Measurements from ENCODE around the gene CALB2.
A peak's percentile ranks its signal among the peaks of the same experiment; 100 is the strongest.
"Not testable (repeated sequence)": the region's sequence is repeated elsewhere in the genome, so short reads cannot be mapped to it uniquely, and the experiment has no call there.

CALB2 gene, protein sequence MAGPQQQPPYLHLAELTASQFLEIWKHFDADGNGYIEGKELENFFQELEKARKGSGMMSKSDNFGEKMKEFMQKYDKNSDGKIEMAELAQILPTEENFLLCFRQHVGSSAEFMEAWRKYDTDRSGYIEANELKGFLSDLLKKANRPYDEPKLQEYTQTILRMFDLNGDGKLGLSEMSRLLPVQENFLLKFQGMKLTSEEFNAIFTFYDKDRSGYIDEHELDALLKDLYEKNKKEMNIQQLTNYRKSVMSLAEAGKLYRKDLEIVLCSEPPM

DNA sequence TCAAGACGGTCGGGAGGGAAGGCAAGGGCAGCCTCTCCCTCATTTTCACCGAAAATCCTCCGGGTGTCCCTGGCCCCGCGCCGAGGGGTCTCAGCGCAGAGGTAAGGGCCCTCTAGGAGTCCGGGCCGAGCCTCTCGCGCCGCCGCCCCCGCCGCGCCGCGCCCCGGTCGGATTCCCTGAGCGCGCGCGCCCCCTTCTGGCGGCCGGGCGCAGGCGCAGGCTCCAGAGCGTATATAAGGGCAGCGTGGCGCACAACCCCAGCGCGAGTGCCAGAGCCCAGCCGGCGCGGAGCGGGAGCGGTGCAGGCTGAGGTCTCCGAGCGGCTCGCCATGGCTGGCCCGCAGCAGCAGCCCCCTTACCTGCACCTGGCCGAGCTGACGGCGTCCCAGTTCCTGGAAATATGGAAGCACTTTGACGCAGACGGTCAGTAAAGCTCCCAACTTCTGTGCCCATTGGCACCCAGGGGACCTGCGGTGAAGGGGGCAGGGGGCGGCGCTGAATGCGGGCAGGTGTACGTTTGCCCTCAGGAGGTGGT lies at the start of gene CALB2:
Gene CALB2 (plus strand): TSS at position 260 of the 535 bp plus-strand sequence. CDS start 70 bp downstream, at position 330.
- in situ Hi-C loops (cut with HindIII; ENCODE audit: low pct_unique_long_range_greater_than_20kb, low sequenced_read_pairs), result no loop called here
- peak; percentile 70 to 74 for DNase-seq (ENCODE audit: low read depth in 1 of 2, low spot score in 1 of 2)
- no peak for TF ChIP-seq JUND (IDR thresholded peaks at IDR 0.05; ENCODE audit: low read depth)

DNA sequence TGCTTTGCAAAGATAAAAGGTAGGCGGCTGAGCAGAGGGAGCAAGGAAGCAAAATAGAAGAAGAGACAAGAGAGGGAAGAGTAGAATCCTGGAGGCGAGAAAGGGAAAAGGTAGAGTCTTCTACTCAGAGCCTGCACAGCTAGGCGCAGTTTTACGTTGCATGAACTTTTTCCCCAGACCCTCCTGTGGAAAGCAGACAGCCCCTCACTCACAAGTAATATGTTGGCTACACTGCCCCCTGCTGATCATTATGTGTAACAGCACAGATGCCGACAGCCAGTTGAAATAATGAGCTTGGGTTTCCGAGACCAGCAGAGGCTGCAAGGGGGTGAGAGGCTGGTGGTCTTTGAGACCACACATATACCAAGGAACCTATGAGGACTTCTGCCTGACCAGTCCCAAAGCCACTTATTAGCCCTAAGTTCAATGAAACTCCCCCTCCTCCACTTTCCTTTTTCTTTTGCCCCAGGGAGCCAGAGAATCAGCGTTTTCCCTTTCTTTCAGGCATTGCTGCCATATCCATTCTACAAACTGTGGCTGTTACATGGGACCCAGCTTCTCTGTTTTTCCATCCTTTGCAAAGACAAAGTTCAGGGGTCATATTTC lies 46.9 kb upstream of the CALB2 start:
- DNase-seq (ENCODE audit: low read depth in 1 of 2, low spot score in 1 of 2), result peak in 1 of 2 experiments; percentile 31
- TF ChIP-seq JUND (IDR thresholded peaks at IDR 0.05; ENCODE audit: low read depth), result no peak
- in situ Hi-C loops (cut with HindIII; ENCODE audit: low pct_unique_long_range_greater_than_20kb, low sequenced_read_pairs), result no loop called here

DNA sequence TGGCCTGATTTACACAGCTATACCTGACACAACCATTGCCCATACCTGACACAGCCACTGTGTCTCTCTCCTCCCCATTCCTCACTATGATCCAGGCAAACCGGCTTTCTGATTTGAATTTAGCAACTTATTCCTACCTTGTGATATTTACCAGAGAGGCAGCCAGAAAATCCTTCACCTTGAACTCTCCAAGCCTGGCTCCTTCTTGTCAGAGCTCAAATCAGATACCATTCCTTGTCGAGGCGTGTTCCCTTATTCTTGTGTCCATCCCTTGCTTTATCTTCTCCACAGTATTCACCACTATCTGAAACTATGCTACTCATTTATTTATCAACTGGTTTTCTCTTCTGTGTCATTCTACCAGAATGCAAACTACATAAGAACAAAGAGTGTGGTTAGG lies 44.9 kb upstream of the CALB2 start:
- in situ Hi-C loops (cut with HindIII; ENCODE audit: low pct_unique_long_range_greater_than_20kb, low sequenced_read_pairs); DNase-seq (ENCODE audit: low read depth in 1 of 2, low spot score in 1 of 2): not testable (repeated sequence)

DNA sequence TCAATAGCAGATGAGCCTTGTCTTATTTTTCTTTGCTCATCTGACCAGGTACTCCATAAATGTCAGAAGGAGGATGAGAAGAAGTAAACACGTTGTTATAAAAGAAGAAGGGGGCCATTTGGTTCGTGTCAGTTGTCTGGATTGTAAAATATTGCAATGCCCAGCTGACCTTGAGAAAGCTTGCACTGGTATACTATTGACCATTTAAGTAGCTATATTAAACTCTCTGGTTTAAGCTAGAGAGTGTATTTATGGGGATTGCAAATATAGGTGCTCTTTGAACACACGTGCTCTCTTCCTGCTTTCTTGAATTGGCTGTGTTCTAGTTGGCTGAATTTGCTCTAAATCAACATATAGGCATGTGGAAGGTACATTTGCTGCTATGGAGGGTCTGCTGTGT lies 43.3 kb upstream of the CALB2 start:
- in situ Hi-C loops (cut with HindIII; ENCODE audit: low pct_unique_long_range_greater_than_20kb, low sequenced_read_pairs), result no loop called here
- no peak for TF ChIP-seq JUND (IDR thresholded peaks at IDR 0.05; ENCODE audit: low read depth)
- no peak for DNase-seq (ENCODE audit: low read depth in 1 of 2, low spot score in 1 of 2)

DNA sequence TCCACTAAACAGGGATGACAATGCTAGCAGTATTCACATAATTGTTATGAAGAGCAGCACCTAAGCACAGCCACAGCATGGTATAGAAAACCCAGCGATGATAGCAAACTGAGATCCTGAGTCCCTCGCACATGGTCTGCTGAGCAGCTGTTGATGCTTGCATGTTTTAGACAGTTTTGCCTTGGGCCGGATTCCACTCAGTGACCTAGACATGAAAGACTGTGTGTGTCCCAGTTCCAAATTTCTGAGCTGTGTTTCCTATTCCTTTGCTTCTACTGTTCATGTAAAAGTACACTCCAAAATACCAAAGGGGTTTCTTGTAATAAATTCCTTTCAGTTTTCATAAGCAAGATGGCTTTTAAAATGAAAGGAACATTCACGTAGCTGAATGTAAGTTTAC lies 38.5 kb upstream of the CALB2 start:
- no peak for TF ChIP-seq JUND (IDR thresholded peaks at IDR 0.05; ENCODE audit: low read depth)
- in situ Hi-C loops (cut with HindIII; ENCODE audit: low pct_unique_long_range_greater_than_20kb, low sequenced_read_pairs), result no loop called here
- DNase-seq (ENCODE audit: low read depth in 1 of 2, low spot score in 1 of 2), result no peak

DNA sequence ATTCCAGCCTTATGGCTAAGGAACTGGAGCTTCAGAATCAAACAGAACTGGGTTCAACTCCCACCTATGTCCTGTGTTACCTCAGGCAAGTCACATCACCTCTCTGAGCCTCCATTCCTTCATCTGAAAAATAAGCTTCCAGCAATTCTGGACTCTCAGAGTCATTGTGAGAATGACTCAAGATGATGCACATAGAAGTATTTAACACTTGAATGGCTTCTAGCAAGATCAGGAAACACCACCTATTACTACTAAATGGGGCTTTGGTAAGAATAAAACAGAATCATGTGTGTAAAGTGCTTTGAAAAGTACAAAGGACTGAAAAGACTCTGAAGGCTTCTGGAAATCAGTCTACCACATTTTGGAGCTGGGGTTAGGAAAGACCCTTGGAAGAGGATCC lies 30.8 kb upstream of the CALB2 start:
- DNase-seq (ENCODE audit: low read depth in 1 of 2, low spot score in 1 of 2), result no peak
- in situ Hi-C loops (cut with HindIII; ENCODE audit: low pct_unique_long_range_greater_than_20kb, low sequenced_read_pairs), result no loop called here
- TF ChIP-seq JUND (IDR thresholded peaks at IDR 0.05; ENCODE audit: low read depth), result no peak

DNA sequence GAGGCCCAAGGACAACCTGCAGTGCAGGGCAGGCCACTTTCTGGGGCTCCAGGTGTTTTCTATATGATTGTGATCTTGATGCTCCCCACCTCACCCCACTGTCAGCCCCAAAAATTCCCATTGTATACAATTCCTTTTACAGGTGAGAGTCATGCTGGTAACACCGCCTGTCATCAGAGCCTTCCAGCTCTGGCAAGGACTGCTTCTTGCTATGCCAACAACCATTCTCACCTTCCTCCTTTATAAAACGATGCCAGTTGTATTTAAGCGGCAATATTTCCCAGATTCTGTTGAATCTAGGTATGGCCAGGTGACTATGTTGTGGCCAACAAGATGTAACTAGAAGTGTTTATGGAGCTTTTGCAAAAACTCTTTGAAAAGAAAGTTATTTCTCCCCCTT lies 30.4 kb upstream of the CALB2 start:
- no peak for DNase-seq (ENCODE audit: low read depth in 1 of 2, low spot score in 1 of 2)
- no peak for TF ChIP-seq JUND (IDR thresholded peaks at IDR 0.05; ENCODE audit: low read depth)
- in situ Hi-C loops (cut with HindIII; ENCODE audit: low pct_unique_long_range_greater_than_20kb, low sequenced_read_pairs), result no loop called here

DNA sequence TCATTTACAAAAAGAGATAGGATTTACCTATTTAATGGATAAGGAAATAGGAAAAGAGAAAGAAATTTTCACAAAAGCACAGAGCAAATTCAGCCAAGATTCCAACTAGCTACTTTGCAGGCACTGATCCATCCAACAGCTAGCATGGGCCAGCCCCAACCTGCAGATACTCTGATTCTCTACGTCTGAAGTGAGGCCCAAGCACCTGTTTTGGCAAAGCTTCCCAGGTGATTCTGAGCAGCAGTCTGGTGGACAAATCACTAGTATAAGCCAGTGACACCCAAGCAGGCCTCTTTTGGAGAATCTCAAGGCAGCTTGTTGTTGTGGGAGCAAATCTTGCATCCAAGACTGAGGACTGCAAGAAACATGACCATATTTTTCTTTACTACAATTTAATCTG lies 20.9 kb upstream of the CALB2 start:
- TF ChIP-seq JUND (IDR thresholded peaks at IDR 0.05; ENCODE audit: low read depth), result no peak
- in situ Hi-C loops (cut with HindIII; ENCODE audit: low pct_unique_long_range_greater_than_20kb, low sequenced_read_pairs), result no loop called here

DNA sequence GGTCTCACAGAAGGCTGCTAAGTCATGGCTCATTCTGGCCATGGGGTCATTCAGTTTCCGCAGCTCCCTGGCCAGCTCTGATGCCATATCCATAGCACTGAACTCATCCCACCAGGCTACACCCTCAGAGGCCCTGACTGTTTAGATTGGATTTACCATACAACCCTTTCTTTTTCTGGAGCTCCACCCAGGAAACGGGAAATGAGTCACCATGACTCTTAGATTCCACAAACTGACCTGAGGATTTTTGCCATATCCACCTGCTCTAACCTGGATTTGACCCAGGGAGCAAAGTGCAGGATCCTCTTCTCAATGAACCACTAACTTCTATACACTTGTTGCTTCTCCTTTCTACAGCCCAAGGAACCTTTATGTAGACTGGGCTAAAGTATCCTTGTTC lies 20.3 kb upstream of the CALB2 start:
- in situ Hi-C loops (cut with HindIII; ENCODE audit: low pct_unique_long_range_greater_than_20kb, low sequenced_read_pairs), result no loop called here
- TF ChIP-seq JUND (IDR thresholded peaks at IDR 0.05; ENCODE audit: low read depth), result no peak
- no peak for DNase-seq (ENCODE audit: low read depth in 1 of 2, low spot score in 1 of 2)

More for the DNA sequence above, 20.9 kb upstream of the CALB2 start:
- no peak for DNase-seq (ENCODE audit: low read depth in 1 of 2, low spot score in 1 of 2)

DNA sequence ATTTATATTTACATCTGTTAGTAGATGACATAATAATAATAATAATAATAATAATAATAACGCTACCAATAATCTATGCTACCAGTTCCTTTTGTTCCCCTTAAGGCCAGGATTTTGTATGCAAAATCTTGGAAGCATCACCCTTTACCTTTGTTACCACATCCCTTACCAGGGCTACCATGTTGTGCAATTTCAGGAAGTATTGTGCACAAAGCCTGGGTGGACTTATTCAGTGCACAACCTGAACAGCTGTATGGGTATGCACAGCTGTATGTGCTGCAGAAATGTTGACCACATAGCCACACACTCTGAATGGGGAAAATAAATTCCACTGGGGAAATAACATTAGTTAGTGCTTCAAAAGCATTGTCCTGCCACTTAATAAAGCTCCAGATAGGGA lies 19.9 kb upstream of the CALB2 start:
- TF ChIP-seq JUND (IDR thresholded peaks at IDR 0.05; ENCODE audit: low read depth), result no peak
- in situ Hi-C loops (cut with HindIII; ENCODE audit: low pct_unique_long_range_greater_than_20kb, low sequenced_read_pairs), result no loop called here
- DNase-seq (ENCODE audit: low read depth in 1 of 2, low spot score in 1 of 2), result no peak

DNA sequence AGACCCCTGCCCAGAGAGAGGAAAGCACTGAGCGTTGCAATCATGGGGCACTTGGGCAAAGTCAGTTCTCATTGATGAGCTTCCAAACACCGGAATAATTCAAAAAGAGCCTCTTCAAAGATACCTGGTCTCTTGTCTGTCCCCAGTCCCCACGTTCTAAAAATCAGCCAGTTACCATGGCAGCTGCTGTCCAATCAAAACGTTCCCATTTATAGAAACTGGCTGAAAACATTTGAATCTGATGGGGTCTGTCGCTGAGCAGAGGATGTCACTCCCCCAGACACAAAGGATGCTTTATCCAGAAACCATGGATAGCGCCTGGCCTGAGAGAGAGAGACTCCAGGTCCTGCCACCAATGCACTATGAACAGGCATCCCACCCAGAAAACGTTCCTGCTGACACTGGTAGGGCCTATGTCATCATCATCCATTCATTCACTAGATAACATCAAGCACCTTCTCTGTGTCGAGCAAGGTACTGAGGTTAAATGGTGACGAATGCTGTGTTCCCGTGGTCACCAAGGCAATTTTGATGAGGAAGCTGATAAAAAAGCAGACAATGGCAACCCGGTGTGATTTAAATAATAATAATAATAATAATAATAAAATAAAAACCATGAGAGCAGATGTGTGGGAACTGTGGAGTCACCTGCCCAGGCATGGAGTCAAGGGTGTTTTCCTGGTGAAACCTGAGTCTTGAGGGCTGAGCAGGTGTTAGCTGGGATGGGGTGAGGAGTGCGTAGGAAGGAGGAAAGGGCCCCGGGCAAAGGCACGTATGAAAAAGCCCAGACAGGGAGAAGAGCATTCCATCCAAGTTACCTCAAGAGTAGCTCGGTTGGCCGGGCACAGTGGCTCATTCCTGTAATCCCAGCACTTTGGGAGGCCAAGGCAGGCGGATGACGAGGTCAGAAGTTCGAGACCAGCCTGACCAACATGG lies 19.0 kb upstream of the CALB2 start:
- no peak for TF ChIP-seq JUND (IDR thresholded peaks at IDR 0.05; ENCODE audit: low read depth)
- in situ Hi-C loops (cut with HindIII; ENCODE audit: low pct_unique_long_range_greater_than_20kb, low sequenced_read_pairs), result no loop called here
- DNase-seq (ENCODE audit: low read depth in 1 of 2, low spot score in 1 of 2), result peak in 1 of 2 experiments; percentile 41

DNA sequence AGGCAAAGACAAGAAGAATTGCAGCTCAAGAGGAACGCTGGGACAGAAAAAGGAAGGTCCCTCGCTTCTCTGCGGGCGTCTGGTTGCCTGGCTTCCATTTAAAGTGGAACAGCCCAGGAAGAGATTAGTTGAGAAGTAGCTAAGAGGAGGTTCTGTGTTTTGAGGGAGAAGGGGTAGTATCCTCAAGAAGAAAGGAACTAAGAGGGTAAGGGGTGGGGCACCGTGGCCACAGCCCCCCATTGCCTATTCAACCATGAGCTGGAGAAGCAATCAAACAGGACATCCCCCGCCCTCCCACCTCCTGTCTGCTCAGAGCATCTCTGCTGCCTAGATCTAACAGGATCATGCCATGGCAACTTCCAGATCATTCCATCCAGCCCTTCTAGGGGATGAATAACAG lies 18.1 kb upstream of the CALB2 start:
- no peak for TF ChIP-seq JUND (IDR thresholded peaks at IDR 0.05; ENCODE audit: low read depth)
- DNase-seq (ENCODE audit: low read depth in 1 of 2, low spot score in 1 of 2), result no peak
- in situ Hi-C loops (cut with HindIII; ENCODE audit: low pct_unique_long_range_greater_than_20kb, low sequenced_read_pairs), result no loop called here

DNA sequence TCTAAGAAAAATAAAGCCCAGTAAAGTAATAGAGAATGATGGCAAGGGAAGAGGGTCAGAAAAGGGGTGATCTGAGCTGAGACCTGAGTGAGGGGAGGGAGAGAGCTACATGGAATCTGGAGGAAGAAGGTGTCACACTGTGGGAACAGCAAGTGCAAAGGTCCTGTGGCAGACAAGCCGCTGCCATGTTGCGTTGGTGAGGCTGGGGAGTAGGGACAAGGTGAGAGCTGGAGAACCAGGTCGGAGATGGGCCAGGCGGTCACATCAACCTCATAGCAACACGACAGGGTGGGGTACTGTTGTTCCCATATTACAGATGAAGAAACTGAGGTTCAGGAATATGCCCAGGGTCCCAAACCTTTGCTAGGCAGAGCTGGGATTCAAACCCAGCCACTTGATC lies 16.6 kb upstream of the CALB2 start:
- in situ Hi-C loops (cut with HindIII; ENCODE audit: low pct_unique_long_range_greater_than_20kb, low sequenced_read_pairs), result no loop called here
- TF ChIP-seq JUND (IDR thresholded peaks at IDR 0.05; ENCODE audit: low read depth), result no peak
- DNase-seq (ENCODE audit: low read depth in 1 of 2, low spot score in 1 of 2), result no peak

Data from T47D (cell line).